WTC11 (cell line): ENCODE results near the gene THYN1. TPM values are rescaled to one million over a fixed set of nuclear protein-coding genes. Genes with fewer than 3 reads are reported as not detected.
A peak's percentile ranks its signal among the peaks of the same experiment; 100 is the strongest.

Experiments used
- ATAC-seq: fragments of 200-7000 bp; cut with Tn5 transposase; 2 replicates; pipeline ENCODE4 v1.10.0; 2021; ENCODE audit warnings: mild to moderate bottlenecking, moderate library complexity
- CTCF ChIA-PET: fragments of 300-600 bp; sonication (Branson Sonifier 250); formaldehyde crosslinking; loops from one replicate; lab custom pipeline; 2021; ENCODE audit warnings: antibody characterized with exemption; lab: Charles Lee
- POLR2A ChIA-PET: fragments of 350-600 bp; sonication (Branson Sonifier 250); formaldehyde crosslinking; loops from one replicate; lab custom pipeline; 2021; ENCODE audit warnings: antibody characterized with exemption; lab: Charles Lee
- DNase-seq: peaks from one replicate; pipeline ENCODE4 v3.0.0; 2021; ENCODE audit warnings: low spot score
- H3K27ac Mint-ChIP-seq: 2 replicates; pipeline ENCODE4 v1.8.0; 2021; ENCODE audit warnings: mixed read lengths
- H3K27me3 Mint-ChIP-seq: 2 replicates; pipeline ENCODE4 v1.8.0; 2021; ENCODE audit warnings: low read depth, mild to moderate bottlenecking, moderate library complexity, mixed read lengths
- H3K36me3 Mint-ChIP-seq: 2 replicates; pipeline ENCODE4 v1.8.0; 2021; ENCODE audit warnings: mixed read lengths
- H3K4me1 Mint-ChIP-seq: 2 replicates; pipeline ENCODE4 v1.8.0; 2022; ENCODE audit warnings: mixed read lengths
- H3K4me3 Mint-ChIP-seq: 2 replicates; pipeline ENCODE4 v1.8.0; 2021; ENCODE audit warnings: mild to moderate bottlenecking, moderate library complexity, mixed read lengths
- H3K9me3 Mint-ChIP-seq: 2 replicates; pipeline ENCODE4 v1.8.0; 2021; ENCODE audit warnings: mixed read lengths
- CDX4 ChIP-seq: fragments of 250-450 bp; sonication (Bioruptor Pico); IDR thresholded peaks from 2 replicates; pipeline ENCODE4 v1.9.0; 2021; ENCODE audit warnings: moderate library complexity, mild to moderate bottlenecking, inconsistent platforms, borderline replicate concordance
- EMX1 ChIP-seq: fragments of 250-450 bp; sonication (Bioruptor Pico); IDR thresholded peaks from 2 replicates; pipeline ENCODE4 v1.8.0; 2021; ENCODE audit warnings: mild to moderate bottlenecking
- ESRRA ChIP-seq: sonication (generic); formaldehyde crosslinking; IDR thresholded peaks from 2 replicates; pipeline ENCODE4 v1.8.1; 2022; ENCODE audit warnings: mild to moderate bottlenecking, missing genetic modification reagents, borderline replicate concordance
- ETV6 ChIP-seq: sonication (generic); formaldehyde crosslinking; IDR thresholded peaks from 2 replicates; pipeline ENCODE4 v1.8.1; 2022; ENCODE audit warnings: mild to moderate bottlenecking, missing genetic modification reagents
- FOXP1 ChIP-seq: sonication (generic); formaldehyde crosslinking; IDR thresholded peaks from 2 replicates; pipeline ENCODE4 v1.8.0; 2022; ENCODE audit warnings: missing genetic modification reagents, mild to moderate bottlenecking, moderate library complexity, borderline replicate concordance
- FOXP4 ChIP-seq: sonication (generic); formaldehyde crosslinking; IDR thresholded peaks from 2 replicates; pipeline ENCODE4 v1.8.0; 2022; ENCODE audit warnings: mild to moderate bottlenecking, missing genetic modification reagents
- GABPB1 ChIP-seq: sonication (generic); formaldehyde crosslinking; IDR thresholded peaks from 2 replicates; pipeline ENCODE4 v1.8.1; 2023; ENCODE audit warnings: mild to moderate bottlenecking, missing genetic modification reagents
- JAZF1 ChIP-seq: fragments of 250-450 bp; sonication (Bioruptor Pico); IDR thresholded peaks from 2 replicates; pipeline ENCODE4 v1.9.0; 2021; ENCODE audit warnings: moderate library complexity, mild to moderate bottlenecking, inconsistent platforms
- MXD4 ChIP-seq: fragments of 250-450 bp; sonication (Bioruptor Pico); IDR thresholded peaks from 2 replicates; pipeline ENCODE4 v1.8.0; 2021; ENCODE audit warnings: mild to moderate bottlenecking, moderate library complexity, borderline replicate concordance
- MYBL2 ChIP-seq: sonication (generic); formaldehyde crosslinking; IDR thresholded peaks from 2 replicates; pipeline ENCODE4 v1.8.1; 2023; ENCODE audit warnings: mild to moderate bottlenecking, moderate library complexity, missing genetic modification reagents
- NFATC4 ChIP-seq: fragments of 250-450 bp; sonication (Bioruptor Pico); IDR thresholded peaks from 2 replicates; pipeline ENCODE4 v1.9.0; 2021; ENCODE audit warnings: mild to moderate bottlenecking
- NFYB ChIP-seq: sonication (generic); formaldehyde crosslinking; conservative IDR thresholded peaks from 2 replicates; pipeline ENCODE4 v1.8.0; 2022; ENCODE audit warnings: low read depth, missing genetic modification reagents
- PREB ChIP-seq: sonication (generic); formaldehyde crosslinking; IDR thresholded peaks from 2 replicates; pipeline ENCODE4 v1.8.1; 2022; ENCODE audit warnings: mild to moderate bottlenecking, missing genetic modification reagents, moderate library complexity, borderline replicate concordance
- PRRX2 ChIP-seq: fragments of 250-450 bp; sonication (Bioruptor Pico); IDR thresholded peaks from 2 replicates; pipeline ENCODE4 v1.8.0; 2021; ENCODE audit warnings: mild to moderate bottlenecking
- RELA ChIP-seq: sonication (generic); formaldehyde crosslinking; IDR thresholded peaks from 2 replicates; pipeline ENCODE4 v1.8.1; 2022; ENCODE audit warnings: missing genetic modification reagents, mild to moderate bottlenecking, borderline replicate concordance
- SP1 ChIP-seq: sonication (generic); formaldehyde crosslinking; conservative IDR thresholded peaks from 2 replicates; pipeline ENCODE4 v1.8.1; 2022; ENCODE audit warnings: missing genetic modification reagents
- STAT6 ChIP-seq: sonication (generic); formaldehyde crosslinking; conservative IDR thresholded peaks from 2 replicates; pipeline ENCODE4 v1.8.1; 2023; ENCODE audit warnings: mild to moderate bottlenecking, low read depth, missing genetic modification reagents, moderate library complexity
- TP53 ChIP-seq: sonication (generic); formaldehyde crosslinking; IDR thresholded peaks from 2 replicates; pipeline ENCODE4 v1.8.1; 2023; ENCODE audit warnings: mild to moderate bottlenecking, missing genetic modification reagents
- ZBTB21 ChIP-seq: sonication (generic); formaldehyde crosslinking; IDR thresholded peaks from 2 replicates; pipeline ENCODE4 v1.8.1; 2023; ENCODE audit warnings: mild to moderate bottlenecking, missing genetic modification reagents, borderline replicate concordance
- ZNF121 ChIP-seq: sonication (generic); formaldehyde crosslinking; IDR thresholded peaks from 2 replicates; pipeline ENCODE4 v1.8.0; 2023; ENCODE audit warnings: missing genetic modification reagents
- ZNF232 ChIP-seq: sonication (generic); formaldehyde crosslinking; IDR thresholded peaks from 2 replicates; pipeline ENCODE4 v1.8.0; 2022; ENCODE audit warnings: mild to moderate bottlenecking, missing genetic modification reagents
- ZSCAN18 ChIP-seq: fragments of 250-450 bp; sonication (Bioruptor Pico); IDR thresholded peaks from 2 replicates; pipeline ENCODE4 v2.1.2; 2022; ENCODE audit warnings: mild to moderate bottlenecking, moderate library complexity
- total RNA-seq: library from RNA; stranded (reverse); gene quantifications from 3 replicates; pipeline ENCODE4 v1.2.3, GENCODE V29; 2021
- TF ChIP-seq, protein P1 (sequence below): sonication (generic); formaldehyde crosslinking; IDR thresholded peaks from 2 replicates; pipeline ENCODE4 v1.8.0; 2022; ENCODE audit warnings: mild to moderate bottlenecking, missing genetic modification reagents
- TF ChIP-seq, protein P2 (sequence below): fragments of 250-450 bp; sonication (Bioruptor Pico); IDR thresholded peaks from 2 replicates; pipeline ENCODE4 v1.9.0; 2021; ENCODE audit warnings: mild to moderate bottlenecking
- TF ChIP-seq, protein P3 (sequence below): fragments of 250-450 bp; sonication (Bioruptor Pico); IDR thresholded peaks from 2 replicates; pipeline ENCODE4 v1.8.0; 2021; ENCODE audit warnings: mild to moderate bottlenecking

THYN1 gene
- total RNA-seq, 1 experiment from 2014 or later = 80.2 TPM

GRCh38 chr11:134223836-134224709 is 29.1 kb downstream of the THYN1 start, which contains the start of the genes NCAPD3 and VPS26B:
TSS of gene NCAPD3 (minus strand) at chr11:134223967. CDS start at chr11:134223926, 41 bp downstream.
TSS of gene VPS26B (plus strand) at chr11:134224671. CDS start at chr11:134225123, 452 bp downstream.
- DNase-seq (peak; percentile 97), ATAC-seq (peak; percentile 89)
- no peaks in the 10 kb centered on the region for H3K9me3 Mint-ChIP-seq
- CTCF ChIA-PET = interaction anchor here (0.7 to 3.3 kb wide), 13 partner anchors 11 to 296 kb away, joined by 3 to 22 read pairs (median 4); partner anchors contain the start of genes ACAD8, GLB1L2, GLB1L3 and THYN1
- H3K36me3 Mint-ChIP-seq = peaks cover 12% of the 10 kb centered on the region
- peaks cover 27% of the 10 kb centered on the region for H3K4me1 Mint-ChIP-seq
- peak within 1 kb of the TSS; percentile 93 for H3K4me3 Mint-ChIP-seq
- H3K27ac Mint-ChIP-seq = peak within 1 kb of the TSS; percentile 74
- POLR2A ChIA-PET = interaction anchor here (0.8 to 1.2 kb wide), 2 partner anchors 29 to 52 kb away, joined by 4 to 5 read pairs; partner anchors contain the start of genes ACAD8, GLB1L3 and THYN1
- peaks cover 8% of the 10 kb centered on the region for H3K27me3 Mint-ChIP-seq
- TF ChIP-seq GABPB1 (CRISPR knock-in tag) (peak; percentile 7; the same call in 1 of the 2 replicates), NFATC4 (CRISPR knock-in tag) (no peak), PREB (CRISPR knock-in tag) (no peak; the same call in 1 of the 2 replicates), SP1 (CRISPR knock-in tag) (no peak), ZNF232 (CRISPR knock-in tag) (no peak), MXD4 (CRISPR knock-in tag) (no peak), ZNF121 (CRISPR knock-in tag) (no peak), MYBL2 (CRISPR knock-in tag) (peak; percentile 52; the same call in 1 of the 2 replicates), JAZF1 (CRISPR knock-in tag) (no peak), FOXP4 (CRISPR knock-in tag) (peak; percentile 36; the same call in 1 of the 2 replicates), FOXP1 (peak; percentile 38; the same call in 1 of the 2 replicates), TP53 (CRISPR knock-in tag) (0 out of 2 replicates have a peak, but pooled peaks have one; percentile 4), CDX4 (CRISPR knock-in tag) (no peak), ESRRA (CRISPR knock-in tag) (no peak), ETV6 (CRISPR knock-in tag) (peak; percentile 54; the same call in 1 of the 2 replicates), PRRX2 (no peak), NFYB (peak; percentile 91), EMX1 (CRISPR knock-in tag) (no peak), RELA (no peak), STAT6 (CRISPR knock-in tag) (no peak), ZBTB21 (CRISPR knock-in tag) (0 out of 2 replicates have a peak, but pooled peaks have one; percentile 38), ZSCAN18 (CRISPR knock-in tag) (no peak)
- TF ChIP-seq, protein P1, sequence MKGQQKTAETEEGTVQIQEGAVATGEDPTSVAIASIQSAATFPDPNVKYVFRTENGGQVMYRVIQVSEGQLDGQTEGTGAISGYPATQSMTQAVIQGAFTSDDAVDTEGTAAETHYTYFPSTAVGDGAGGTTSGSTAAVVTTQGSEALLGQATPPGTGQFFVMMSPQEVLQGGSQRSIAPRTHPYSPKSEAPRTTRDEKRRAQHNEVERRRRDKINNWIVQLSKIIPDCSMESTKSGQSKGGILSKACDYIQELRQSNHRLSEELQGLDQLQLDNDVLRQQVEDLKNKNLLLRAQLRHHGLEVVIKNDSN = 0 out of 2 replicates have a peak, but pooled peaks have one; percentile 26
- TF ChIP-seq, protein P2, sequence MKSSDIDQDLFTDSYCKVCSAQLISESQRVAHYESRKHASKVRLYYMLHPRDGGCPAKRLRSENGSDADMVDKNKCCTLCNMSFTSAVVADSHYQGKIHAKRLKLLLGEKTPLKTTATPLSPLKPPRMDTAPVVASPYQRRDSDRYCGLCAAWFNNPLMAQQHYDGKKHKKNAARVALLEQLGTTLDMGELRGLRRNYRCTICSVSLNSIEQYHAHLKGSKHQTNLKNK (CRISPR knock-in tag) = no peak
- TF ChIP-seq, protein P3, sequence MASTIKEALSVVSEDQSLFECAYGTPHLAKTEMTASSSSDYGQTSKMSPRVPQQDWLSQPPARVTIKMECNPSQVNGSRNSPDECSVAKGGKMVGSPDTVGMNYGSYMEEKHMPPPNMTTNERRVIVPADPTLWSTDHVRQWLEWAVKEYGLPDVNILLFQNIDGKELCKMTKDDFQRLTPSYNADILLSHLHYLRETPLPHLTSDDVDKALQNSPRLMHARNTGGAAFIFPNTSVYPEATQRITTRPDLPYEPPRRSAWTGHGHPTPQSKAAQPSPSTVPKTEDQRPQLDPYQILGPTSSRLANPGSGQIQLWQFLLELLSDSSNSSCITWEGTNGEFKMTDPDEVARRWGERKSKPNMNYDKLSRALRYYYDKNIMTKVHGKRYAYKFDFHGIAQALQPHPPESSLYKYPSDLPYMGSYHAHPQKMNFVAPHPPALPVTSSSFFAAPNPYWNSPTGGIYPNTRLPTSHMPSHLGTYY (CRISPR knock-in tag) = no peak
